ENCODE data around the gene CST3. TPM values are rescaled to one million over a fixed set of nuclear protein-coding genes. Genes with fewer than 3 reads are reported as not detected.

The CST3 gene
- total and polyA plus RNA-seq, 4 donors, result 584 to 1,561 (median 971) TPM

- WGBS, 2 donors, result 95 to 97% methylated on average over 7 of the region's 7 CpGs
- ATAC-seq (ENCODE audit: low FRiP score) (no peak), DNase-seq (no peak)
- no peaks in the 10 kb centered on the region for H3K36me3 ChIP-seq (ENCODE audit: control insufficient read depth in 1 of 2, insufficient read depth in 2 of 2, low read length in 1 of 2)
- no peak overlapping the region for H3K4me3 ChIP-seq (ENCODE audit: low read length in 2 of 2)
- H3K27ac ChIP-seq (ENCODE audit: low read depth in 1 of 2, low read length in 2 of 2), result no peak overlapping the region
- no peaks in the 10 kb centered on the region for H3K9me3 ChIP-seq (ENCODE audit: control insufficient read depth, low read length)
- H3K4me1 ChIP-seq (ENCODE audit: control insufficient read depth in 1 of 2, insufficient read depth in 2 of 2, low read length in 2 of 2), result no peaks in the 10 kb centered on the region
- intact Hi-C loops (cut with DNase I), result no loop called here
- no peaks in the 10 kb centered on the region for H3K27me3 ChIP-seq (ENCODE audit: control insufficient read depth in 1 of 2, insufficient read depth in 2 of 2, low read length in 1 of 2)
Measured at GRCh38 chr20:23644164-23644563, 6.4 kb upstream of the CST3 start.

GRCh38 chr20:23643659-23644058 is 5.9 kb upstream of the CST3 start:
- no peak for ATAC-seq (ENCODE audit: low FRiP score)
- H3K4me1 ChIP-seq (ENCODE audit: control insufficient read depth in 1 of 2, insufficient read depth in 2 of 2, low read length in 2 of 2), result no peaks in the 10 kb centered on the region

GRCh38 chr20:23641936-23642751 is 4.4 kb upstream of the CST3 start:
- Histone ChIP-seq H3K4me1 (ENCODE audit: control insufficient read depth in 1 of 2, insufficient read depth in 2 of 2, low read length in 2 of 2) (no peaks in the 10 kb centered on the region), H3K27ac (ENCODE audit: low read depth in 1 of 2, low read length in 2 of 2) (no peak overlapping the region), H3K9me3 (ENCODE audit: control insufficient read depth, low read length) (no peaks in the 10 kb centered on the region), H3K27me3 (ENCODE audit: control insufficient read depth in 1 of 2, insufficient read depth in 2 of 2, low read length in 1 of 2) (no peaks in the 10 kb centered on the region), H3K36me3 (ENCODE audit: control insufficient read depth in 1 of 2, insufficient read depth in 2 of 2, low read length in 1 of 2) (no peaks in the 10 kb centered on the region), H3K4me3 (ENCODE audit: low read length in 2 of 2) (no peak overlapping the region)
- WGBS, 2 donors, result 60 to 64% methylated on average over 12 of the region's 12 CpGs
- ATAC-seq (ENCODE audit: low FRiP score), result no peak
- DNase-seq, result no peak
- intact Hi-C loops (cut with DNase I), result no loop called here

More at GRCh38 chr20:23643659-23644058, 5.9 kb upstream of the CST3 start:
- Histone ChIP-seq H3K9me3 (ENCODE audit: control insufficient read depth, low read length) (no peaks in the 10 kb centered on the region), H3K27me3 (ENCODE audit: control insufficient read depth in 1 of 2, insufficient read depth in 2 of 2, low read length in 1 of 2) (no peaks in the 10 kb centered on the region), H3K27ac (ENCODE audit: low read depth in 1 of 2, low read length in 2 of 2) (no peak overlapping the region), H3K4me3 (ENCODE audit: low read length in 2 of 2) (no peak overlapping the region), H3K36me3 (ENCODE audit: control insufficient read depth in 1 of 2, insufficient read depth in 2 of 2, low read length in 1 of 2) (no peaks in the 10 kb centered on the region)
- no peak for DNase-seq
- WGBS, 2 donors, result 78 to 79% methylated on average over 6 of the region's 6 CpGs
- intact Hi-C loops (cut with DNase I), result no loop called here

GRCh38 chr20:23640671-23641667 is 3.2 kb upstream of the CST3 start:
- Histone ChIP-seq H3K36me3 (ENCODE audit: control insufficient read depth in 1 of 2, insufficient read depth in 2 of 2, low read length in 1 of 2) (no peaks in the 10 kb centered on the region), H3K9me3 (ENCODE audit: control insufficient read depth, low read length) (no peaks in the 10 kb centered on the region), H3K4me3 (ENCODE audit: low read length in 2 of 2) (no peak overlapping the region), H3K4me1 (ENCODE audit: control insufficient read depth in 1 of 2, insufficient read depth in 2 of 2, low read length in 2 of 2) (no peaks in the 10 kb centered on the region), H3K27me3 (ENCODE audit: control insufficient read depth in 1 of 2, insufficient read depth in 2 of 2, low read length in 1 of 2) (no peaks in the 10 kb centered on the region), H3K27ac (ENCODE audit: low read depth in 1 of 2, low read length in 2 of 2) (no peak overlapping the region)
- DNase-seq, result no peak
- ATAC-seq (ENCODE audit: low FRiP score), result no peak
- intact Hi-C loops (cut with DNase I), result no loop called here
- WGBS, 2 donors, result 79 to 80% methylated on average over 11 of the region's 11 CpGs

GRCh38 chr20:23640018-23640601 is 2.4 kb upstream of the CST3 start:
- Histone ChIP-seq H3K9me3 (ENCODE audit: control insufficient read depth, low read length) (no peaks in the 10 kb centered on the region), H3K4me3 (ENCODE audit: low read length in 2 of 2) (no peak overlapping the region), H3K36me3 (ENCODE audit: control insufficient read depth in 1 of 2, insufficient read depth in 2 of 2, low read length in 1 of 2) (no peaks in the 10 kb centered on the region), H3K27ac (ENCODE audit: low read depth in 1 of 2, low read length in 2 of 2) (no peak overlapping the region), H3K4me1 (ENCODE audit: control insufficient read depth in 1 of 2, insufficient read depth in 2 of 2, low read length in 2 of 2) (no peaks in the 10 kb centered on the region), H3K27me3 (ENCODE audit: control insufficient read depth in 1 of 2, insufficient read depth in 2 of 2, low read length in 1 of 2) (no peaks in the 10 kb centered on the region)
- no peak for DNase-seq
- intact Hi-C loops (cut with DNase I), result no loop called here
- WGBS, 2 donors, result 84 to 85% methylated on average over 8 of the region's 8 CpGs
- ATAC-seq (ENCODE audit: low FRiP score), result no peak

GRCh38 chr20:23639490-23639958 is 1.8 kb upstream of the CST3 start:
- DNase-seq, result no peak
- H3K4me1 ChIP-seq (ENCODE audit: control insufficient read depth in 1 of 2, insufficient read depth in 2 of 2, low read length in 2 of 2), result no peaks in the 10 kb centered on the region
- intact Hi-C loops (cut with DNase I), result no loop called here
- H3K27me3 ChIP-seq (ENCODE audit: control insufficient read depth in 1 of 2, insufficient read depth in 2 of 2, low read length in 1 of 2), result no peaks in the 10 kb centered on the region
- no peaks in the 10 kb centered on the region for H3K9me3 ChIP-seq (ENCODE audit: control insufficient read depth, low read length)
- H3K36me3 ChIP-seq (ENCODE audit: control insufficient read depth in 1 of 2, insufficient read depth in 2 of 2, low read length in 1 of 2), result peaks cover 0 to 3% of the 10 kb centered on the region in 2 donors
- no peak overlapping the region for H3K27ac ChIP-seq (ENCODE audit: low read depth in 1 of 2, low read length in 2 of 2)
- H3K4me3 ChIP-seq (ENCODE audit: low read length in 2 of 2), result no peak overlapping the region
- ATAC-seq (ENCODE audit: low FRiP score), result no peak
- WGBS, 2 donors, result 80 to 82% methylated on average over 8 of the region's 8 CpGs

GRCh38 chr20:23638309-23638708 is 554 bp upstream of the CST3 start:
- WGBS, 2 donors, result 76 to 78% methylated on average over 9 of the region's 9 CpGs
- peaks cover 0 to 5% of the 10 kb centered on the region in 2 donors for H3K36me3 ChIP-seq (ENCODE audit: control insufficient read depth in 1 of 2, insufficient read depth in 2 of 2, low read length in 1 of 2)
- DNase-seq, result no peak
- intact Hi-C loops (cut with DNase I), result no loop called here
- no peaks in the 10 kb centered on the region for H3K9me3 ChIP-seq (ENCODE audit: control insufficient read depth, low read length)
- no peak overlapping the region for H3K27ac ChIP-seq (ENCODE audit: low read depth in 1 of 2, low read length in 2 of 2)
- H3K4me3 ChIP-seq (ENCODE audit: low read length in 2 of 2), result no peak overlapping the region
- H3K4me1 ChIP-seq (ENCODE audit: control insufficient read depth in 1 of 2, insufficient read depth in 2 of 2, low read length in 2 of 2), result no peaks in the 10 kb centered on the region
- no peaks in the 10 kb centered on the region for H3K27me3 ChIP-seq (ENCODE audit: control insufficient read depth in 1 of 2, insufficient read depth in 2 of 2, low read length in 1 of 2)
- no peak for ATAC-seq (ENCODE audit: low FRiP score)

- no peak for ATAC-seq (ENCODE audit: low FRiP score)
- intact Hi-C loops (cut with DNase I), result no loop called here
- H3K27ac ChIP-seq (ENCODE audit: low read depth in 1 of 2, low read length in 2 of 2), result peak overlapping the region in 1 of 2 donors; percentile 77
- no peaks in the 10 kb centered on the region for H3K27me3 ChIP-seq (ENCODE audit: control insufficient read depth in 1 of 2, insufficient read depth in 2 of 2, low read length in 1 of 2)
- no peak for DNase-seq
- 13 to 14% methylated on average over 4 of the region's 4 CpGs for whole genome bisulfite sequencing, 2 donors
- H3K4me1 ChIP-seq (ENCODE audit: control insufficient read depth in 1 of 2, insufficient read depth in 2 of 2, low read length in 2 of 2), result no peaks in the 10 kb centered on the region
- peak overlapping the region; percentile 70 to 85 for H3K4me3 ChIP-seq (ENCODE audit: low read length in 2 of 2)
- peaks cover 0 to 6% of the 10 kb centered on the region in 2 donors for H3K36me3 ChIP-seq (ENCODE audit: control insufficient read depth in 1 of 2, insufficient read depth in 2 of 2, low read length in 1 of 2)
- no peaks in the 10 kb centered on the region for H3K9me3 ChIP-seq (ENCODE audit: control insufficient read depth, low read length)
Measured at GRCh38 chr20:23636908-23637281, 860 bp downstream of the CST3 start.
